ENCODE data around the gene CLCC1. TPM values are rescaled to one million over a fixed set of nuclear protein-coding genes. Genes with fewer than 3 reads are reported as not detected.

CLCC1 gene
- total and polyA plus RNA-seq, 8 donors: 2.6 to 37.3 (median 11.7) TPM

DNA sequence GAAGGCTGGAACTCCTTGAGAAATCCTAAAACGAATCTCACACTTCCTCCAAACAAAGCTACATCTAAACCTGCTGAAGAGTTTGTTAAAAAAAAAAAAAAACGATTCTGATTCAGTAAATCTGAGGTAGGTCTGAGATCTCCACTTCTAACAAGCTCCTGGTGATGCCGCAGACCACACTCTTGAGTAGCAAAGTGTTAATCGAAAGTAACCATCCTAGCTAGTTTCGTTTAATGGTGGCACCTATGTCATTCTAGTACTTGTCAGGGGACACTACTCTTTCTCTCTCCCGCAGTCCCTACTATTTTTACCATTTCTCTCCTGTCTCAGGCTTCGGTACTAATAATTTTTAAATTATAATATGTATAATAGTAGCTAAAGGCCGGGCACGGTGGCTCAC is 2.1 kb downstream of the CLCC1 start:
- Histone ChIP-seq H3K27ac (no peak overlapping the region), H3K4me1 (peaks cover 19 to 72% (median 37%) of the 10 kb centered on the region in 4 donors), H3K4me3 (peak overlapping the region in 1 of 4 donors; percentile 67), H3K9me3 (no peaks in the 10 kb centered on the region), H3K36me3 (peaks cover 0 to 16% (median 2%) of the 10 kb centered on the region in 4 donors), H3K27me3 (no peaks in the 10 kb centered on the region)
- no peak for DNase-seq
- no peak for TF ChIP-seq POLR2AphosphoS5 (IDR thresholded peaks at IDR 0.05)
- TF ChIP-seq EP300 (IDR thresholded peaks at IDR 0.05): no peak
- TF ChIP-seq, protein P1, sequence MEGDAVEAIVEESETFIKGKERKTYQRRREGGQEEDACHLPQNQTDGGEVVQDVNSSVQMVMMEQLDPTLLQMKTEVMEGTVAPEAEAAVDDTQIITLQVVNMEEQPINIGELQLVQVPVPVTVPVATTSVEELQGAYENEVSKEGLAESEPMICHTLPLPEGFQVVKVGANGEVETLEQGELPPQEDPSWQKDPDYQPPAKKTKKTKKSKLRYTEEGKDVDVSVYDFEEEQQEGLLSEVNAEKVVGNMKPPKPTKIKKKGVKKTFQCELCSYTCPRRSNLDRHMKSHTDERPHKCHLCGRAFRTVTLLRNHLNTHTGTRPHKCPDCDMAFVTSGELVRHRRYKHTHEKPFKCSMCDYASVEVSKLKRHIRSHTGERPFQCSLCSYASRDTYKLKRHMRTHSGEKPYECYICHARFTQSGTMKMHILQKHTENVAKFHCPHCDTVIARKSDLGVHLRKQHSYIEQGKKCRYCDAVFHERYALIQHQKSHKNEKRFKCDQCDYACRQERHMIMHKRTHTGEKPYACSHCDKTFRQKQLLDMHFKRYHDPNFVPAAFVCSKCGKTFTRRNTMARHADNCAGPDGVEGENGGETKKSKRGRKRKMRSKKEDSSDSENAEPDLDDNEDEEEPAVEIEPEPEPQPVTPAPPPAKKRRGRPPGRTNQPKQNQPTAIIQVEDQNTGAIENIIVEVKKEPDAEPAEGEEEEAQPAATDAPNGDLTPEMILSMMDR (IDR thresholded peaks at IDR 0.05): no peak
- TF ChIP-seq POLR2A (IDR thresholded peaks at IDR 0.05): no peak
- intact Hi-C loops (cut with DNase I; ENCODE audit: low total_unique reads): no loop called here
- WGBS, 5 donors: 78 to 84% (median 83%) methylated on average over 9 of the region's 9 CpGs

GRCh38 chr1:108960719-108961118 is 2.6 kb downstream of the CLCC1 start:
- Histone ChIP-seq H3K9me3 (no peaks in the 10 kb centered on the region), H3K27ac (no peak overlapping the region), H3K4me1 (peaks cover 19 to 77% (median 41%) of the 10 kb centered on the region in 4 donors), H3K36me3 (peaks cover 0 to 16% (median 3%) of the 10 kb centered on the region in 4 donors), H3K27me3 (no peaks in the 10 kb centered on the region), H3K4me3 (no peak overlapping the region)
- no peak for TF ChIP-seq POLR2AphosphoS5 (IDR thresholded peaks at IDR 0.05)
- TF ChIP-seq POLR2A (IDR thresholded peaks at IDR 0.05): no peak
- TF ChIP-seq, protein P1 (IDR thresholded peaks at IDR 0.05): no peak
- no peak for TF ChIP-seq EP300 (IDR thresholded peaks at IDR 0.05)
- no peak for DNase-seq
- WGBS, 5 donors: 92 to 96% (median 95%) methylated on average over 5 of the region's 5 CpGs
- intact Hi-C loops (cut with DNase I; ENCODE audit: low total_unique reads): no loop called here

DNA sequence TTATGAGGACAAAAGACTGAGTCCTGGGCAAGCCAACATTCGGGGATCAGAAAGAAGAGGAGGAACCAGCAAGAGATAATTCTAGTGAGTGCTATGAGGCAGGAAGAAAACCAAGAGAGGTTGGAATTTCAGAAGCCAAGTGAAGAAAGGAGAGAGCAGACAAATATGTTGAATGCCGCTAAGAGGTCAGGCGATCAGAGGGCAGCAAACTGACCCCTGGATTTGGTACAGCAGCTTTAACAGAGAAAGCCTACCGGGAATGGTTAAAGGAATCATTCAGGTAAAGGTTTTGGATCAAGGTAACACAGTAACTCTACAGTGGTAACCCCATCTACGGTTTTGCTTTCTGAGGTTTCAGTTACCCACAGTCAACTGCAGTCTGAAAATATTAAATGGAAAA is 5.4 kb downstream of the CLCC1 start:
- intact Hi-C loops (cut with DNase I; ENCODE audit: low total_unique reads): no loop called here
- peaks cover 25 to 79% (median 44%) of the 10 kb centered on the region in 4 donors for H3K4me1 ChIP-seq
- H3K4me3 ChIP-seq: no peak overlapping the region
- DNase-seq: no peak
- H3K27me3 ChIP-seq: no peaks in the 10 kb centered on the region
- H3K9me3 ChIP-seq: no peaks in the 10 kb centered on the region
- H3K27ac ChIP-seq: no peak overlapping the region
- peaks cover 0 to 29% (median 16%) of the 10 kb centered on the region in 4 donors for H3K36me3 ChIP-seq
- WGBS, 5 donors: 76 to 87% (median 84%) methylated on average over 5 of the region's 5 CpGs
- TF ChIP-seq EP300 (IDR thresholded peaks at IDR 0.05): no peak
- TF ChIP-seq, protein P1 (IDR thresholded peaks at IDR 0.05): no peak
- TF ChIP-seq POLR2AphosphoS5 (IDR thresholded peaks at IDR 0.05): no peak
- no peak for TF ChIP-seq POLR2A (IDR thresholded peaks at IDR 0.05)

- TF ChIP-seq EP300 (IDR thresholded peaks at IDR 0.05): no peak
- no peak for TF ChIP-seq POLR2A (IDR thresholded peaks at IDR 0.05)
- no peak for TF ChIP-seq POLR2AphosphoS5 (IDR thresholded peaks at IDR 0.05)
- TF ChIP-seq, protein P1 (IDR thresholded peaks at IDR 0.05): no peak
These were observed 7.4 kb downstream of the CLCC1 start for GRCh38 chr1:108955881-108956280.

More at GRCh38 chr1:108955881-108956280, 7.4 kb downstream of the CLCC1 start:
- no peak overlapping the region for H3K4me3 ChIP-seq
- H3K27me3 ChIP-seq: no peaks in the 10 kb centered on the region
- H3K27ac ChIP-seq: no peak overlapping the region
- peaks cover 0 to 29% (median 16%) of the 10 kb centered on the region in 4 donors for H3K36me3 ChIP-seq
- no peaks in the 10 kb centered on the region for H3K9me3 ChIP-seq
- intact Hi-C loops (cut with DNase I; ENCODE audit: low total_unique reads): no loop called here
- peaks cover 14 to 65% (median 31%) of the 10 kb centered on the region in 4 donors for H3K4me1 ChIP-seq
- no peak for DNase-seq
- 66 to 87% (median 75%) methylated on average over 3 of the region's 3 CpGs for WGBS, 5 donors

Measured in stomach (tissue), 9 donors.